ENCODE data around the gene GSTK1. TPM values are rescaled to one million over a fixed set of nuclear protein-coding genes. Genes with fewer than 3 reads are reported as not detected.
"Not testable (repeated sequence)": the region's sequence is repeated elsewhere in the genome, so short reads cannot be mapped to it uniquely, and the experiment has no call there.

Gene GSTK1
- total and polyA plus RNA-seq, 2 of the 8 experiments (the other 6 are each of a cell fraction or from before 2014, with no cell fraction given), result 25.5 to 32.5 TPM

GRCh38 chr7:143263266-143264195 lies at the start of gene GSTK1 (continued):
- TF ChIP-seq SP1 (IDR thresholded peaks at IDR 0.05; ENCODE audit: low read depth, low read length), result no peak
- TF ChIP-seq SUZ12 (IDR thresholded peaks at IDR 0.05; ENCODE audit: low read length), result no peak
- TF ChIP-seq BRCA1 (IDR thresholded peaks at IDR 0.05; ENCODE audit: low read depth, low read length), result no peak
- TF ChIP-seq MAX (IDR thresholded peaks at IDR 0.05), result no peak
- TF ChIP-seq TAF1 (IDR thresholded peaks at IDR 0.05; ENCODE audit: low read depth, low read length), result peak; percentile 50

- H3K79me1 ChIP-seq (ENCODE audit: low read depth, low read length); H3K4me3 ChIP-seq (ENCODE audit: extremely low read depth in 1 of 4, insufficient read depth in 2 of 4, low read depth in 3 of 4, low read length in 4 of 4); H3K27ac ChIP-seq (ENCODE audit: low read depth, low read length); H3K56ac ChIP-seq (replicated peaks; ENCODE audit: insufficient read length, low read depth, low read length); H2AFZ ChIP-seq (ENCODE audit: low read length); H3K4me2 ChIP-seq (ENCODE audit: insufficient read depth in 1 of 2, low read depth in 2 of 2, low read length in 2 of 2); H2BK15ac ChIP-seq (ENCODE audit: low read length); H2BK120ac ChIP-seq (replicated peaks; ENCODE audit: low read depth, low read length); H4K5ac ChIP-seq (ENCODE audit: insufficient read length, low read depth, low read length); H4K8ac ChIP-seq (ENCODE audit: extremely low read depth, insufficient read depth, low read length); H3K23me2 ChIP-seq (ENCODE audit: low read depth, low read length); H4K91ac ChIP-seq (replicated peaks; ENCODE audit: insufficient read length, low read length); DNase-seq (ENCODE audit: low read depth in 1 of 2, low spot score in 2 of 2); H2AK5ac ChIP-seq (ENCODE audit: low read depth, low read length); H3K79me2 ChIP-seq (ENCODE audit: control insufficient read depth in 1 of 2, insufficient read depth in 2 of 2, low read length in 2 of 2); POLR2A ChIA-PET (ENCODE audit: partially characterized antibody); H3K14ac ChIP-seq (ENCODE audit: insufficient read length); H3K18ac ChIP-seq (ENCODE audit: extremely low read depth, low read length); FAIRE-seq; H2BK12ac ChIP-seq (ENCODE audit: low read depth, low read length); H2BK5ac ChIP-seq (ENCODE audit: low read depth, low read length); H2BK20ac ChIP-seq (ENCODE audit: low read length); H3K4ac ChIP-seq (replicated peaks; ENCODE audit: insufficient read length, low read depth, low read length); H3K9me3 ChIP-seq (ENCODE audit: insufficient read depth in 2 of 2, low read depth in 1 of 2, low read length in 1 of 2); H4K20me1 ChIP-seq (replicated peaks in 1 of 2; ENCODE audit: control insufficient read depth in 1 of 2, insufficient read depth in 2 of 2, low read length in 2 of 2); H3K4me1 ChIP-seq (replicated peaks in 1 of 4; ENCODE audit: control insufficient read depth in 3 of 4, insufficient read depth in 4 of 4, low read length in 3 of 4); H3K36me3 ChIP-seq (ENCODE audit: control insufficient read depth in 2 of 4, insufficient read depth in 4 of 4, low read length in 3 of 4); H3K23ac ChIP-seq (ENCODE audit: insufficient read length); H3K9ac ChIP-seq (replicated peaks in 1 of 4; ENCODE audit: extremely low read depth in 1 of 4, low read depth in 3 of 4, low read length in 3 of 4); H3K27me3 ChIP-seq (replicated peaks in 1 of 4; ENCODE audit: control insufficient read depth in 3 of 4, extremely low read depth in 1 of 4, insufficient read depth in 3 of 4, low read length in 3 of 4): not testable (repeated sequence)
- WGBS, 2 experiments (ENCODE audit: extremely low coverage in 1 of 2, insufficient coverage in 1 of 2, insufficient read length in 1 of 2, insufficient replicate concordance in 2 of 2, low coverage in 1 of 2, low lambda C conversion rate in 2 of 2, missing lambda C conversion rate in 1 of 2), result 89% methylated on average over 4 of the region's 4 CpGs; no CpG with 5 or more reads in 1 of the 2 experiments
- CTCF ChIA-PET (ENCODE audit: partially characterized antibody), result interaction anchor here (0.6 to 11.2 kb wide), 7 partner anchors 10 to 313 kb away, joined by 3 to 480 read pairs (median 12); no protein-coding TSS in a partner anchor
These were observed 49.8 kb upstream of the GSTK1 start for GRCh38 chr7:143213478-143213877.
